T-cell (primary cell): ENCODE measurements around the gene SMYD2. TPM values are rescaled to one million over a fixed set of nuclear protein-coding genes. Genes with fewer than 3 reads are reported as not detected.

Experiments
- ATAC-seq, 4 experiments: fragments of 200-7000 bp in 3 of 4; fragments of 150-1000 bp in 1 of 4; cut with Tn5 transposase; replicated peaks in 1 of 4; 1 replicate in 3 of 4; 2 replicates in 1 of 4; pipeline ENCODE4 v1.10.0; 2021; ENCODE audit warnings: moderate library complexity in 3 of 4, mild to moderate bottlenecking in 2 of 4, moderate number of reproducible peaks in 1 of 4
- CTCF ChIA-PET, 2 donors: fragments of 300-600 bp; sonication (Branson Sonifier 250); formaldehyde crosslinking; loops; one replicate each; lab custom pipeline; 2022; ENCODE audit warnings: antibody characterized with exemption in 2 of 2; lab: Charles Lee
- POLR2A ChIA-PET, 2 donors: fragments of 300-600 bp; sonication (Branson Sonifier 250); formaldehyde crosslinking; loops; one replicate each; lab custom pipeline; 2022; ENCODE audit warnings: antibody characterized with exemption in 2 of 2; lab: Charles Lee
- DNase-seq, 35 experiments: peaks; one replicate each; pipeline versions ENCODE4 v3.0.0 to v3.0.0-alpha.2; 2013 to 2023
- H3K27ac ChIP-seq: one replicate; pipeline ENCODE4 v1.5.1; 2013; ENCODE audit warnings: low read length
- H3K27me3 ChIP-seq, 2 experiments: replicated peaks in 1 of 2; 1 replicate in 1 of 2; 2 replicates in 1 of 2; pipeline versions ENCODE4 v1.6.1 to v1.7.0; 2013; ENCODE audit warnings: low read length in 1 of 2, mixed read lengths in 1 of 2; ENCODE audit not compliant: control insufficient read depth in 2 of 2, insufficient read depth in 2 of 2; ENCODE audit errors: extremely low read depth in 1 of 2
- H3K36me3 ChIP-seq, 2 donors: 1 replicate in 1 of 2; 2 replicates in 1 of 2; pipeline versions ENCODE4 v1.6.1 to v1.7.0; 2013; ENCODE audit warnings: low read length in 1 of 2; ENCODE audit not compliant: control insufficient read depth in 2 of 2, insufficient read depth in 1 of 2; ENCODE audit errors: extremely low read depth in 1 of 2
- H3K4me1 ChIP-seq, 2 experiments: 1 replicate in 1 of 2; 2 replicates in 1 of 2; pipeline versions ENCODE4 v1.6.1 to v1.7.0; 2013; ENCODE audit warnings: low read length in 2 of 2, mixed read lengths in 1 of 2; ENCODE audit not compliant: insufficient read depth in 2 of 2, control insufficient read depth in 1 of 2; ENCODE audit errors: extremely low read depth in 1 of 2
- H3K4me3 ChIP-seq, 2 donors: 1 replicate in 1 of 2; 2 replicates in 1 of 2; pipeline versions ENCODE4 v1.5.1 to v1.7.0; 2013; ENCODE audit warnings: mild to moderate bottlenecking in 2 of 2, low read length in 1 of 2, moderate library complexity in 1 of 2; ENCODE audit not compliant: control insufficient read depth in 1 of 2; ENCODE audit errors: extremely low read depth in 1 of 2
- H3K9me3 ChIP-seq: 2 replicates; pipeline ENCODE4 v1.7.0; 2013
- H3K27ac Mint-ChIP-seq, 2 donors: one replicate each; pipeline ENCODE4 v1.8.0; 2020 to 2021; ENCODE audit warnings: mild to moderate bottlenecking in 2 of 2, mixed read lengths in 2 of 2
- H3K27me3 Mint-ChIP-seq, 2 donors: one replicate each; pipeline ENCODE4 v1.8.0; 2021 to 2022; ENCODE audit warnings: mixed read lengths in 2 of 2
- H3K36me3 Mint-ChIP-seq: one replicate; pipeline ENCODE4 v1.8.0; 2021; ENCODE audit warnings: mixed read lengths
- H3K4me1 Mint-ChIP-seq, 3 donors: one replicate each; pipeline ENCODE4 v1.8.0; 2020 to 2022; ENCODE audit warnings: mixed read lengths in 3 of 3, mild to moderate bottlenecking in 1 of 3
- H3K4me3 Mint-ChIP-seq, 3 donors: one replicate each; pipeline ENCODE4 v1.8.0; 2020 to 2022; ENCODE audit warnings: mild to moderate bottlenecking in 3 of 3, mixed read lengths in 3 of 3, moderate library complexity in 3 of 3
- H3K9me3 Mint-ChIP-seq, 3 donors: one replicate each; pipeline ENCODE4 v1.8.0; 2020 to 2022; ENCODE audit warnings: mixed read lengths in 3 of 3
- WGBS: methylation state at CpG from one replicate; pipeline ENCODE4 v1.1.5; 2013; ENCODE audit warnings: missing lambda C conversion rate; ENCODE audit not compliant: insufficient coverage; 5-methylcytosine and 5-hydroxymethylcytosine counted together
- total RNA-seq, 35 experiments: library from RNA in 6 of 35; stranded (reverse) in 6 of 35; fragments of 120-200 nt in 1 of 35; gene quantifications; one replicate each; pipeline versions ENCODE4 v1.2.1 to v1.2.4 and lab custom pipeline; 2013 to 2026

Gene SMYD2
- total RNA-seq, 5 donors from 2014 or later (not counting 1 experiment from before 2014, with no cell fraction given) = 27.3 to 35.2 (median 34.4) TPM

- Histone ChIP-seq H3K36me3 (no peaks in the 10 kb centered on the region), H3K27ac (no peak overlapping the region), H3K4me3 (no peak overlapping the region), H3K4me1 (peaks cover 0 to 13% of the 10 kb centered on the region in 2 experiments), H3K27me3 (no peaks in the 10 kb centered on the region), H3K9me3 (no peaks in the 10 kb centered on the region)
- DNase-seq (no peak), ATAC-seq (no peak)
- peaks cover 0 to 8% (median 0%) of the 10 kb centered on the region in 3 donors for H3K9me3 Mint-ChIP-seq
- H3K27me3 Mint-ChIP-seq = no peaks in the 10 kb centered on the region
- H3K36me3 Mint-ChIP-seq = no peaks in the 10 kb centered on the region
- CTCF ChIA-PET = interaction anchor here (0.7 to 2.0 kb wide), 4 partner anchors 15 to 53 kb away, joined by 3 to 13 read pairs (median 3); no protein-coding TSS in a partner anchor
- POLR2A ChIA-PET = no interaction called here
- H3K4me3 Mint-ChIP-seq = no peak overlapping the region
- H3K27ac Mint-ChIP-seq = no peak overlapping the region
- 88% methylated on average over 1 of the region's 1 CpG for WGBS
- H3K4me1 Mint-ChIP-seq = peaks cover 14 to 28% (median 21%) of the 10 kb centered on the region in 3 donors
These were observed 4.2 kb upstream of the SMYD2 start for GRCh38 chr1:214276786-214277185.

DNA sequence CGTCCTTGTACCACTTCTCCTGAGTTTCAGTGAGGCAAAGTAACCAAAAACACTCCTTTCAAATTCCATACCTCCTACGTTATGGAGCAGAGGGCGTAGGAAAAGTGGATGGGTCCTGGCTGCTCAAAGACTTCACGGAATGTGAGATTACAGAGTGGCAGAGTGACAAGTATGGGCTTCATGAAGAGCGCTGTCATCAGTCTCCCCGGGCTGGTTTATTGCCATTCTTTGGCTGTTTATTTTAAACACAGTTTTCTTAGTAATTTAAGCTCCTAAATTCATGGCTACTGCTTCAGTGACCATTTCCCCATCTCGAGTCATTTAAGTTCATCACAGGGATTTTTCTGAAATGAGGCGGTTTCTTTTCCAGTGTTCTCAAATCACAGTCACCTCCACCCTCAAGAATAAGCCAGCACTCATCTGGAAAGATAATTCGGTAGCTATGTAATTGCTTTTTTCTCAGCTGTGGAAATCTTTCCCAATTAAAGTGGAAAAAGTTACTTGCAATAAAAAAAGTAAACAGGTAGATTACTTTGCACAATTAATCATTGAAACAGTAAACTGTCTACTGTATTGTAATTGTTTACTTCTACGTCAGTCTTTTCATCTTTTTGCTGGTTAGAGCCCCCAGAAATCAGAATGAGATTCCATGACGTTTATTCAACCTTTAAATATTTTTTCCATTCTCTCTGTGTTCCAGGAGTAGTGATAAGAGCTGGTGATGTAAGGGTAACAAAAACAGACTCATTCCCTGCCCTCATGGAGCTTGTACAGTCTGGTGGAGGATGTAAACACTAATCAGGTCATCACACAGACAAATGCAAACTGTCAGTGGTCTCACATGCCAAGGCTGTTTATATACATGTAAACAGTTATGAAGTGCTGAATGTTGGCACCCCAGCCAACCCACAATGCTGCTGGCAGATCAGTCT is 3.0 kb upstream of the SMYD2 start:
- DNase-seq (no peak), ATAC-seq (no peak)
- POLR2A ChIA-PET = interaction anchor here in 1 of 2 donors (0.7 kb wide), 1 partner anchor 40 kb away, joined by 3 read pairs; no protein-coding TSS in a partner anchor
- CTCF ChIA-PET = interaction anchor here in 1 of 2 donors (2.0 kb wide), 1 partner anchor 16 kb away, joined by 13 read pairs; no protein-coding TSS in a partner anchor
- Mint-ChIP-seq H3K27me3 (no peaks in the 10 kb centered on the region), H3K4me1 (peaks cover 26 to 40% (median 33%) of the 10 kb centered on the region in 3 donors), H3K4me3 (no peak overlapping the region), H3K9me3 (peaks cover 0 to 8% (median 0%) of the 10 kb centered on the region in 3 donors), H3K27ac (peak overlapping the region; percentile 71 to 80), H3K36me3 (no peaks in the 10 kb centered on the region)
- Histone ChIP-seq H3K27ac (no peak overlapping the region), H3K27me3 (no peaks in the 10 kb centered on the region), H3K4me3 (no peak overlapping the region), H3K4me1 (peaks cover 9 to 25% of the 10 kb centered on the region in 2 experiments), H3K9me3 (no peaks in the 10 kb centered on the region), H3K36me3 (no peaks in the 10 kb centered on the region)
- no CpG with 5 or more reads among the region's 11 CpGs for WGBS

DNA sequence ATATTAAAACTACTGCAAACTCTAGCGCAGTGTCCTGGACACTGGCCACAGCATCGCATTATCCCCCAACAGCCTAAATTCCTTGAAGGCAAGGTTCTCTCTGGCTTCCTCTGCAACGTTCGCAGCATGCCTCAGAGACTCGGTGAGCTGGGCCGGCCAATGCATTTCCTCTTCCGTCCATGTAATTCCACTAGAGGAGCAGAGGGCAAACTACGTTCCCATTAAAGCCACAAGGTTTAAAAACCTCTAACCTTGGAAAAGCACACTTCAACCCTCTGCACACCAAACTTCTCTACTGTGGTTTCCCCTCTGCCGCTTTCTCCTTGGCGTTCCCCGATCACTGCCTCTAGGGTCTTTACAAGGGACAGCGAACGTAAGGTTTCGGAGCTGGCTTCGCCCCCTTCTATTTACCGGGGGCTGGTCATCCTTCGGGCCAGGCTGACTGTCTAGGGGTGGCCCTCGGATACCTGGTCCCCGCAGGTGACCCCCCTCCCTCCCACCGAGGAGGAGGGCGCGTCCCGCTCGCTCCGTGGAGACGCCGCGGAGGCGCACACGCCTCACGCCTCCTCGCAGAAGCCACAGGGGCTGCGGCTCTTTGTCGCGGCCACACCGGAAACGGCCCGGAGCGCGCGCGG is 456 bp upstream of the SMYD2 start:
- Histone ChIP-seq H3K9me3 (no peaks in the 10 kb centered on the region), H3K36me3 (no peaks in the 10 kb centered on the region), H3K4me1 (peaks cover 11 to 25% of the 10 kb centered on the region in 2 experiments), H3K4me3 (peak overlapping the region; percentile 70 to 79), H3K27ac (peak overlapping the region; percentile 79), H3K27me3 (no peaks in the 10 kb centered on the region)
- peak in 9 of 35 experiments; percentile 0 to 47 (median 5) for DNase-seq
- CTCF ChIA-PET = interaction anchor here (0.6 to 1.4 kb wide), 3 partner anchors 20 to 322 kb away, joined by 3 to 6 read pairs (median 3); no protein-coding TSS in a partner anchor
- Mint-ChIP-seq H3K4me3 (peak overlapping the region; percentile 82 to 85 (median 82)), H3K27me3 (no peaks in the 10 kb centered on the region), H3K36me3 (no peaks in the 10 kb centered on the region), H3K9me3 (peaks cover 0 to 8% (median 0%) of the 10 kb centered on the region in 3 donors), H3K4me1 (peaks cover 43 to 55% (median 49%) of the 10 kb centered on the region in 3 donors), H3K27ac (peak overlapping the region; percentile 92)
- 2% methylated on average over 42 of the region's 42 CpGs for WGBS
- ATAC-seq = peak; percentile 10 to 28 (median 13)
- POLR2A ChIA-PET = no interaction called here

GRCh38 chr1:214281720-214282629 is 1.0 kb downstream of the SMYD2 start:
- H3K4me3 Mint-ChIP-seq = peak overlapping the region; percentile 83 to 85 (median 85)
- ChIA-PET POLR2A (no interaction called here), CTCF (interaction anchor here in 1 of 2 donors (0.6 kb wide), 1 partner anchor 409 kb away, joined by 3 read pairs; no protein-coding TSS in a partner anchor)
- no peaks in the 10 kb centered on the region for H3K27me3 ChIP-seq
- no peak for ATAC-seq
- H3K36me3 Mint-ChIP-seq = peaks cover 2% of the 10 kb centered on the region
- peak overlapping the region; percentile 36 for H3K27ac ChIP-seq
- H3K36me3 ChIP-seq = no peaks in the 10 kb centered on the region
- peak overlapping the region; percentile 77 to 84 for H3K27ac Mint-ChIP-seq
- H3K27me3 Mint-ChIP-seq = no peaks in the 10 kb centered on the region
- H3K4me3 ChIP-seq = peak overlapping the region; percentile 73 to 75
- peaks cover 44 to 61% (median 56%) of the 10 kb centered on the region in 3 donors for H3K4me1 Mint-ChIP-seq
- H3K9me3 Mint-ChIP-seq = peaks cover 0 to 3% (median 0%) of the 10 kb centered on the region in 3 donors
- no peaks in the 10 kb centered on the region for H3K9me3 ChIP-seq
- WGBS = 28% methylated on average over 9 of the region's 14 CpGs
- no peak for DNase-seq
- H3K4me1 ChIP-seq = peaks cover 11 to 25% of the 10 kb centered on the region in 2 experiments

DNA sequence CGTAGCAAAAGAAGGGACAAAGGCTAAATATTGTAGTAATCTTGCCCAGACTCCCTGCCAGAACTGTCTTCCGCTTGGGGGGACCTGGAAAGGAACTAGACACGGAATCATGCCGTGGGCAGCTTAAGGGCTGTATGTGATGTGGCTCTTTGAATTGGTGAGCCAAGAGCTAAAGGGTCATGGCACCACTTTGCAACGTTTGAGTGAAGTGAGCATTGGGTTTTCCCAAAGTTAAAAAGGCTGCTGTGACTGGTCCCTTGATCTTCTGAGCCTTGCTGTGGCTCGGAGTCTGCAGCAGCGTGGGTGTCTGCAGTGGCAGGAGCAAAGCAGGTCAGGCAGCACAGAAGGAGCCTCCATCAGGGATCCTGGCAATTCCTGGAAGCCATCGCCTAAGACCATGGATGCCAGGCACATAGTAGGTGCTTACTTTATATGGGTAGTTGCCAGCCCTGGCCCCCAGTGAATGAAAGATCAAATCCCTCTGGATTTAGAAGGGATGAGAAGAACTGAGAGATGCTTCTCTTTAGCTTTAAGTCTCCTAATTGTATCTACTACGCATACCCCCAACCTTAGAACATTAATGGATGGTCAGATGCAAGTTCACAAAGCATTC is 1.8 kb downstream of the SMYD2 start:
- Mint-ChIP-seq H3K4me1 (peaks cover 45 to 60% (median 57%) of the 10 kb centered on the region in 3 donors), H3K27me3 (no peaks in the 10 kb centered on the region), H3K36me3 (peaks cover 2% of the 10 kb centered on the region), H3K4me3 (peak overlapping the region; percentile 83 to 85 (median 85)), H3K27ac (peak overlapping the region; percentile 57 to 84), H3K9me3 (no peaks in the 10 kb centered on the region)
- Histone ChIP-seq H3K27ac (no peak overlapping the region), H3K4me1 (peaks cover 12 to 25% of the 10 kb centered on the region in 2 experiments), H3K9me3 (no peaks in the 10 kb centered on the region), H3K36me3 (no peaks in the 10 kb centered on the region), H3K27me3 (no peaks in the 10 kb centered on the region), H3K4me3 (no peak overlapping the region)
- 53% methylated on average over 7 of the region's 9 CpGs for WGBS
- DNase-seq (peak in 1 of 35 experiments; percentile 34), ATAC-seq (no peak)
- POLR2A ChIA-PET = interaction anchor here in 1 of 2 donors (0.5 kb wide), 1 partner anchor 33 kb away, joined by 4 read pairs; no protein-coding TSS in a partner anchor
- CTCF ChIA-PET = interaction anchor here in 1 of 2 donors (0.6 kb wide), 1 partner anchor 408 kb away, joined by 3 read pairs; no protein-coding TSS in a partner anchor
